NCI-H2081 (cell line): ENCODE data around the gene FTH1.
"Not testable (repeated sequence)": the region's sequence is repeated elsewhere in the genome, so short reads cannot be mapped to it uniquely, and the experiment has no call there.

Source experiments
- DNase-seq, 2 experiments: peaks; one replicate each; lab custom pipeline; 2025; lab: John Stamatoyannopoulos, UW

The FTH1 gene

DNA sequence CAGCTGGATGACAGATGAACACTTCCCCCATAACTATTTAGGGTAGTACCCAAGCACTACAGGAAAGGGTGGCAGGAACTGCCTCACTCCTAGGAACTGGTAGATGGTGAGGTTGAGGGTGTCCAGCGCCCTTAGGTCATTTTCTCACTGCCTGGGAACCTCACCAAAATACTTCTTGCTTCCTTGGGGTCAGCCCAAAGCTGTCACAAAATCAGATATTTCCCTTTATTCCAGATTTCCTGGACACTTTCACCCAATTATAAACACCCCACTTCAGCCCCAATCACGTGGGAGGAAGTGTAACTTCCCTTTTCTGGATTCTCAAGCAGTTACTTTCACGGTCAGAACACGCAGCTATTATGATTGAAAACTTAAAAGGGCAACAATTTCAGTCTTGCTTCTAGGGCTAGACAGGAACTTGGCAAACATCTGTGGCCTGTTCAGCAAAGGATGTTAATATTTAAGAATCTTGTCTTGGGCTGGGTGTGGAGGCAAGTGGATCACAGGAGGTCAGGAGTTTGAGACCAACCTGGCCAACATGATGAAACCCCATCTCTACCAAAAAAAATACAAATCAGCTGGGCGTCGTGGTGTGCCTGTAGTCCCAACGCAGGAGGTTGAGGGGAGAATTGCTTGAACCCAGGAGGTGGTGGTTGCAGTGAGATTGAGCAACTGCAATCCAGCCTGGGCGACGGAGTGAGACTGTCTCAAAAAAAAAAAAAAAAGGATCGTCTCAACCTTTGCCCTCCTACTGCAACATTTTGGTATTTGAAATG is 4.0 kb downstream of the FTH1 start:
- no peak for DNase-seq

- DNase-seq = no peak
Observed at GRCh38 chr11:61963016-61963281, 4.5 kb downstream of the FTH1 start.

- no peak for DNase-seq
Observed at GRCh38 chr11:61962213-61963015, 5.0 kb downstream of the FTH1 start.

DNA sequence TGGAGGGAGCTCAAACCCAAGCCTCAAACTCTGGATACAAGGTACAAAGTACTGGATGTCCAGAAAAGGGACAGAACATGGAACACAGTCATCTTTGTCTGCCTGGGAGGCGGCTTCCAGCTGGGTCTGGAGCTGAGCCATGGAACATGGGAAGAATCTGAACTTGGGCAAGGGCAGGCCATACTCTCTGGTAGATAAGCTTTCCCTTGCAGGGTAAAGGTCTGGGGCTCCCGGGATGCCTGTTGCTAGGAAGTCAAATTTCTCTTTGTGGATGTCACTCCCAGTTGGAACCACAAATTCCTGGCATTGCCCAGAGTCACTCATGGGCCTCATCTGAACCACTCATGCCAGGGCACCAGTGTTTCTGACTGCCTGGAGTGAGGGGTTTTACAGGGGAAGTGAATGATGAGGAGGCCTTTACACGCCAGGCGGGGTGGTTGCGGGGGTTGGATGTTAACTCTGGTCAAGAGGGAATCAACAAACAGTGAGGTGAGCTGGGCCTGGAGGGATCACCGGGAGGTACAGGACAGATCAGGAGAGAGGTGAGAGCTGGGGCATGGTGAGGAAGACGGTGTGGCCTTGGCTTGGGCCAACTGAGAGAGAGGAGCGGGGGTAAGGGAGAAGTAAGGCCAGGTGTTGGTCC is 5.7 kb downstream of the FTH1 start:
- DNase-seq = no peak

DNA sequence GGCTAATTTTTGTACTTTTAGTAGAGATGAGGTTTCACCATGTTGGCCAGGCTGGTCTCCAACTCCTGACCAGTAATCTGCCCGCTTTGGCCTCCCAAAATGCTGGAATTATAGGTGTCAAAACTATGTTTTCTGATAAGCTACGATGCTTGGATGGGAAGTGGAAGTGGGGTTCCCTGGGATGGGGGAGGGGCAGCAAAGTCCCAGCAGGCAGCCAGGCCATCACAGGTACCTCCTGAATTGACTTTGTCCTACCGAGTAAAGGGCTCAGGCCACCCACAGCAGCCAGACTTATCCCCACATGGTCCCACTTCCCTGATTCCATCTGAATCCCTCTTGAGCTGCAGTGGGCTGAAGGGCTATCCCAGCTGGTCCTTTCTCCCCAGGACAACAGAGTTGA is 6.9 kb downstream of the FTH1 start:
- no peak for DNase-seq

- DNase-seq = no peak
Observed at GRCh38 chr11:61959678-61960077, 7.8 kb downstream of the FTH1 start.

DNA sequence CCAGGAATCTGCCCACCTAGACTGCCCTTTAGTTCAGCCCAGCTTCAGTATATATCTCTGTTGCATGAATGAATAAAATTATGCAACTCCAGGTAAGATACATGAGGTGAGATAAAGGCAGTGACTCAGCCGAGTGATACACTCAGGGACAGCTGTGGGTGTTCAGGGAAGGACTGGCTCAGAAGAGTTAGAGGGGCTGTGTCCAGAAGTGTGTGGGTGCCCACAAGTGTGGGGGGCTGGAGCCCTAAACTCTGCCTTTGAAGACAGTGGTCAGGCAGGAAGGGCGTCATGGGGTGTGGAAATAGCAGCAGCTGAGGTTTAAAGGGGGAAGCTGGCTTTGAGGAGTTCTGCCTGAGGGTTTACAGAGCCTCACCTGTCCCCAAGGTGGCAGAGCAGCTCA is 8.3 kb downstream of the FTH1 start:
- no peak for DNase-seq

DNA sequence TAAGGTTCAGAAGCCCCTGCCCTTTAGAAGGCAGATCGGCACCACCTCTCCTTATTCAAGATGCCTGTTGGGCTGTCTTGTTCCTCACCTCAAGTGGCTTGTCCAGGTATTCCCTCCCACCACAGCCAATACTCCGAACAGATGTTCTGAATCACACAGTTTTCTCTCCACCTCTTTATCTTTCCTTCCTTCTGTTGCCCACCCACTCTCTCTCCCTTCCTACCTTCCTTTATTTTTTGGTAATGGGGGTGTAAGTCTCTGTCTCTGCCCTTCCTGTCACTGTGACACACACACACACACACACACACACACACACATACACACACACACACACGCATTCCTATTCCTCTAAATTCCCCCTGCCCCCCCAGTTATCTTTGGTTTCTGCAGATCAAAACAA is 8.8 kb downstream of the FTH1 start:
- no peak for DNase-seq

- no peak for DNase-seq
Observed at GRCh38 chr11:61957021-61957770, 10.2 kb downstream of the FTH1 start.

GRCh38 chr11:61956191-61957020 is 11.0 kb downstream of the FTH1 start:
- DNase-seq = no peak

- DNase-seq = no peak
Observed at GRCh38 chr11:61955422-61956135, 11.9 kb downstream of the FTH1 start.

GRCh38 chr11:61954851-61955421 is 12.5 kb downstream of the FTH1 start:
- no peak for DNase-seq

GRCh38 chr11:61954106-61954850 is 13.2 kb downstream of the FTH1 start:
- DNase-seq = no peak

GRCh38 chr11:61953632-61954031 is 13.8 kb downstream of the FTH1 start:
- not testable (repeated sequence) for DNase-seq

DNA sequence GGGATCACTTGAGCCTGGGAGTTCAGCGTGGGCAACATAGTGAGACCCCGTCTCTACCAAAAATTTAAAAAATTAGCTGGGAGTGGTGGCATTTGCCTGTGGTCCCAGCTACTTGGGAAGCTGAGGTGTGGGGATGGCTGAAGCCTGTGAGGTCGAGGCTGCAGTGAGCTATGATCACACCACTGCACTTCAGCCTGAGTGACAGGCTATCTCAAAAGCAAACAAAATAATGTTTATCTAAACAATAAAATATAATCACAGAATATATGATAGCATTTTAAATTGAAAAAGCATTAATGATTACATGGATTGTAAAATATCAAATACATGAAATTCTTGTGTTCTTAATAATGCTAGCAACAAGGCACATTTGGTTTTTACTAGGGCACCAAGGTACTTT is 14.6 kb downstream of the FTH1 start:
- no peak for DNase-seq

DNA sequence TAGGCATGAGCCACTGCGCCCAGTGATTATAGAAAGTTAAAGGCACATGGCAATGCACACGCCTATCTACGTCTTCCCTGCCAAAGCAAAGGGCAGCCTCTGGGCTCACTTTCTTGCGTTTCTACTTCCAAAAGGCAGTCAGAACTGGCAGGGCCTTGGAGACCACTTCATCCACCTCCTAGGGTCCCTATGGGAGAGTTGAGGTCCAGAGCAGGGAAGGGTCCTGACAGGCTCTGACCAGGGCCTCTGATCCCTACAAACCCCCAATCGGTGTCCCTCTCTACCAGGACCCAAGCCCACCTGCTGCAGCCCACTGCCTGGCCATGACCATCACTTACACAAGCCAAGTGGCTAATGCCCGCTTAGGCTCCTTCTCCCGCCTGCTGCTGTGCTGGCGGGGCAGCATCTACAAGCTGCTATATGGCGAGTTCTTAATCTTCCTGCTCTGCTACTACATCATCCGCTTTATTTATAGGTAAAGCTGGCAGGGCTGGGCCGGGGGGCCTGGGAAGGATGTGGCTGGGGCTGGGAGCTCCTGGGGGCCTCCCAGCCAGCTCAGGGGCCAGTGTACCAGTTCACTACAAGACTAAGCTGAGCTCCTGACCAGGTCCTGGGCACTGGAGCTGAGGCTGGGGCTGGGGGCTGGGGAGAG is 15.8 kb downstream of the FTH1 start:
- no peak for DNase-seq

- no peak for DNase-seq
Observed at GRCh38 chr11:61950035-61950547, 17.3 kb downstream of the FTH1 start, which contains the start of gene BEST1. BEST1 (plus strand) TSS chr11:61950351; CDS start chr11:61951807, 1,456 bp downstream.

DNA sequence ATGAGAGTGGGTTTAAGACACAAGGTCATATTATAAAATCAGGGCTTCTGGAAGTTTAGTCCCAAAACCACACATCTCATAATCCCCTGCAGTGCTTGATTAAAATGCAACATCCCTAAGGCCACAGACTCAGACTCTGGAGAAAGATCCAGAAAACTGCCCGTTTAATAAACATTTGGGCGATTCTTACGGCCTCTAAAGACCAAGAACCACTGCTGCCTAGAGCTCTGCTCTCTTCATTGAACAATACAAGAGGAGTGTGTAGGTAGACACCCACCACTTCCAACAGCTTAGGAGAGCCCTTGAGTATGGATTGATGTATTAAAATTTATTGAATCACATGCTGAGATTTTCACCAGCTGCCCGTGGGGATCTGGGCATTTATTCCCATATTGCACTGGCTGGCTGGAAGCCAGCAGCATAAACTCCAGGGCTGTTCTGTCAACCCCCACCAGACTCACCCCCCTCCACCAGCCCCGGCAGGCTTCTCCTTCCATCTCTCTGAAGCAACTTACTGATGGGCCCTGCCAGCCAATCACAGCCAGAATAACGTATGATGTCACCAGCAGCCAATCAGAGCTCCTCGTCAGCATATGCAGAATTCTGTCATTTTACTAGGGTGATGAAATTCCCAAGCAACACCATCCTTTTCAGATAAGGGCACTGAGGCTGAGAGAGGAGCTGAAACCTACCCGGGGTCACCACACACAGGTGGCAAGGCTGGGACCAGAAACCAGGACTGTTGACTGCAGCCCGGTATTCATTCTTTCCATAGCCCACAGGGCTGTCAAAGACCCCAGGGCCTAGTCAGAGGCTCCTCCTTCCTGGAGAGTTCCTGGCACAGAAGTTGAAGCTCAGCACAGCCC is 18.0 kb downstream of the FTH1 start:
- peak; percentile 43 to 71 for DNase-seq
